MCF 10A (cell line): ENCODE results near the gene GSK3B. TPM values are rescaled to one million over a fixed set of nuclear protein-coding genes. Genes with fewer than 3 reads are reported as not detected.

Experiments used
- BruUV-seq: library from RNA; stranded (reverse); fragments of 400-500 nt; replicated peaks from 2 replicates; lab custom pipeline; 2021; lab: Mats Ljungman, UMichigan
- CTCF ChIA-PET: fragments of 300-600 bp; sonication (Branson Sonifier 250); formaldehyde crosslinking; extraction: SDS; loops from one replicate; lab custom pipeline; 2021; ENCODE audit warnings: antibody characterized with exemption, inconsistent platforms; lab: Yijun Ruan, JAX
- POLR2A ChIA-PET: fragments of 300-600, 350-650 bp; sonication (Branson Sonifier 250); formaldehyde crosslinking; extraction: SDS; loops from one replicate; lab custom pipeline; 2020; ENCODE audit warnings: antibody characterized with exemption, inconsistent platforms; lab: Yijun Ruan, JAX
- DNase-seq: peaks from one replicate; pipeline ENCODE4 v3.0.0-alpha.2; 2018; ENCODE audit not compliant: unreplicated experiment
- H3K27ac Mint-ChIP-seq: one replicate; pipeline ENCODE4 v1.8.0; 2022; ENCODE audit warnings: mild to moderate bottlenecking, low read depth, mixed read lengths; ENCODE audit not compliant: unreplicated experiment
- H3K27me3 Mint-ChIP-seq: one replicate; pipeline ENCODE4 v1.8.0; 2022; ENCODE audit warnings: mixed read lengths; ENCODE audit not compliant: insufficient read depth, unreplicated experiment
- H3K36me3 Mint-ChIP-seq: one replicate; pipeline ENCODE4 v1.8.0; 2022; ENCODE audit warnings: mild to moderate bottlenecking, moderate library complexity, mixed read lengths; ENCODE audit not compliant: insufficient read depth, unreplicated experiment
- H3K4me1 Mint-ChIP-seq: one replicate; pipeline ENCODE4 v1.8.0; 2022; ENCODE audit warnings: mixed read lengths; ENCODE audit not compliant: insufficient read depth, unreplicated experiment
- H3K4me3 Mint-ChIP-seq: one replicate; pipeline ENCODE4 v1.8.0; 2022; ENCODE audit warnings: mild to moderate bottlenecking, moderate library complexity, mixed read lengths; ENCODE audit not compliant: unreplicated experiment
- H3K9me3 Mint-ChIP-seq: one replicate; pipeline ENCODE4 v1.8.0; 2022; ENCODE audit warnings: mixed read lengths; ENCODE audit not compliant: unreplicated experiment
- CTCF ChIP-seq: fragments of 200-600 bp; IDR thresholded peaks from one replicate; pipeline ENCODE4 v1.8.0; 2022; ENCODE audit warnings: antibody characterized with exemption, mild to moderate bottlenecking; ENCODE audit not compliant: unreplicated experiment
- intact Hi-C: fragments of 100-400 bp; cut with micrococcal nuclease; formaldehyde crosslinking; loops from 2 replicates; pipeline ENCODE4 v1.14.1; 2022
- total RNA-seq: library from RNA; stranded (reverse); gene quantifications from 2 replicates; pipeline ENCODE4 v1.2.3, GENCODE V29; 2022

The GSK3B gene
- total RNA-seq, 1 experiment from 2014 or later: 71.5 TPM

- ChIA-PET POLR2A (no interaction called here), CTCF (interaction anchor here (0.7 kb wide), 1 partner anchor 274 kb away, joined by 3 read pairs; no protein-coding TSS in a partner anchor)
- intact Hi-C loops: no loop called here
- no peaks in the 10 kb centered on the region for H3K9me3 Mint-ChIP-seq
- H3K36me3 Mint-ChIP-seq: peaks cover 4% of the 10 kb centered on the region
- no peak overlapping the region for H3K4me3 Mint-ChIP-seq
- DNase-seq: no peak
- peaks cover 10% of the 10 kb centered on the region for H3K4me1 Mint-ChIP-seq
- no peak for TF ChIP-seq CTCF
- peaks cover 19% of the 10 kb centered on the region for H3K27me3 Mint-ChIP-seq
- H3K27ac Mint-ChIP-seq: no peak overlapping the region
- BruUV-seq: no TSS peak
These were observed 302.0 kb downstream of the GSK3B start for GRCh38 chr3:119792270-119792669.

- Mint-ChIP-seq H3K9me3 (no peaks in the 10 kb centered on the region), H3K36me3 (peaks cover 3% of the 10 kb centered on the region), H3K4me3 (no peak overlapping the region), H3K4me1 (peaks cover 6% of the 10 kb centered on the region), H3K27ac (no peak overlapping the region), H3K27me3 (peaks cover under 1% of the 10 kb centered on the region)
- CTCF ChIA-PET: no interaction called here
- no TSS peak for BruUV-seq
- intact Hi-C loops: no loop called here
- TF ChIP-seq CTCF: no peak
- no peak for DNase-seq
- POLR2A ChIA-PET: no interaction called here
These were observed 303.9 kb downstream of the GSK3B start for GRCh38 chr3:119790369-119790768.

GRCh38 chr3:119786409-119786808, 307.8 kb downstream of the GSK3B start:
- no peak for DNase-seq
- ChIA-PET POLR2A (no interaction called here), CTCF (no interaction called here)
- intact Hi-C loops: no loop called here
- Mint-ChIP-seq H3K4me3 (no peak overlapping the region), H3K27me3 (no peaks in the 10 kb centered on the region), H3K9me3 (no peaks in the 10 kb centered on the region), H3K27ac (no peak overlapping the region), H3K4me1 (no peaks in the 10 kb centered on the region), H3K36me3 (no peaks in the 10 kb centered on the region)
- TF ChIP-seq CTCF: no peak
- BruUV-seq: no TSS peak

- no peaks in the 10 kb centered on the region for H3K9me3 Mint-ChIP-seq
- no peak for DNase-seq
- no peaks in the 10 kb centered on the region for H3K36me3 Mint-ChIP-seq
- no peak for TF ChIP-seq CTCF
- no peak overlapping the region for H3K4me3 Mint-ChIP-seq
- CTCF ChIA-PET: interaction anchor here (0.6 kb wide), 1 partner anchor 56 kb away, joined by 3 read pairs; no protein-coding TSS in a partner anchor
- no peaks in the 10 kb centered on the region for H3K27me3 Mint-ChIP-seq
- no peak overlapping the region for H3K27ac Mint-ChIP-seq
- no TSS peak for BruUV-seq
- intact Hi-C loops: no loop called here
- no peaks in the 10 kb centered on the region for H3K4me1 Mint-ChIP-seq
- POLR2A ChIA-PET: no interaction called here
These were observed 310.4 kb downstream of the GSK3B start for GRCh38 chr3:119783883-119784282.
